GM12878 (cell line): Measurements from ENCODE around the gene SRP68.

Source experiments
- CTCF ChIP-seq, 3 experiments: IDR thresholded peaks in 2 of 3; conservative IDR thresholded peaks in 1 of 3; 2 replicates each; pipeline ENCODE4 v1.5.1; 2011; ENCODE audit warnings: low read depth in 3 of 3, low read length in 3 of 3, mild to moderate bottlenecking in 3 of 3, control low read depth in 2 of 3, moderate library complexity in 2 of 3, inconsistent platforms in 1 of 3, mixed read lengths in 1 of 3; ENCODE audit not compliant: control insufficient read depth in 2 of 3, insufficient read depth in 1 of 3; ENCODE audit errors: extremely low read depth in 1 of 3
- EZH2 ChIP-seq: IDR thresholded peaks from 2 replicates; pipeline ENCODE4 v1.6.1; 2012; ENCODE audit warnings: low read depth, mild to moderate bottlenecking, control low read depth, inconsistent platforms, low read length, borderline replicate concordance; ENCODE audit not compliant: control insufficient read depth
- POLR2A ChIP-seq: IDR thresholded peaks from 2 replicates; pipeline ENCODE4 v1.6.1; 2011; ENCODE audit warnings: low read depth, mild to moderate bottlenecking, low read length
- RAD51 ChIP-seq: fragments of 450-650 bp; IDR thresholded peaks from 2 replicates; pipeline ENCODE4 v1.6.1; 2016; ENCODE audit warnings: moderate library complexity, mild to moderate bottlenecking, inconsistent platforms
- SKIL ChIP-seq: fragments of 450-650 bp; IDR thresholded peaks from 2 replicates; pipeline ENCODE4 v1.6.1; 2017; ENCODE audit warnings: mild to moderate bottlenecking, low read depth, inconsistent platforms; ENCODE audit not compliant: poor library complexity, severe bottlenecking

- TF ChIP-seq POLR2A = no peak
- TF ChIP-seq CTCF (IDR thresholded peaks at IDR 0.05 in 2 of 3, conservative IDR thresholded peaks at IDR 0.05 in 1 of 3; ENCODE audit: control insufficient read depth in 2 of 3, extremely low read depth in 1 of 3, insufficient read depth in 1 of 3, low read depth in 3 of 3, low read length in 3 of 3) = no peak
- no peak for TF ChIP-seq RAD51
- TF ChIP-seq EZH2 = no peak
- no peak for TF ChIP-seq SKIL
Observed at GRCh38 chr17:76119409-76120371, 47.4 kb upstream of the SRP68 start.
